ENCODE results near the gene AP4M1.
A peak's percentile ranks its signal among the peaks of the same experiment; 100 is the strongest.
"Not testable (repeated sequence)": the region's sequence is repeated elsewhere in the genome, so short reads cannot be mapped to it uniquely, and the experiment has no call there.

Gene AP4M1

DNA sequence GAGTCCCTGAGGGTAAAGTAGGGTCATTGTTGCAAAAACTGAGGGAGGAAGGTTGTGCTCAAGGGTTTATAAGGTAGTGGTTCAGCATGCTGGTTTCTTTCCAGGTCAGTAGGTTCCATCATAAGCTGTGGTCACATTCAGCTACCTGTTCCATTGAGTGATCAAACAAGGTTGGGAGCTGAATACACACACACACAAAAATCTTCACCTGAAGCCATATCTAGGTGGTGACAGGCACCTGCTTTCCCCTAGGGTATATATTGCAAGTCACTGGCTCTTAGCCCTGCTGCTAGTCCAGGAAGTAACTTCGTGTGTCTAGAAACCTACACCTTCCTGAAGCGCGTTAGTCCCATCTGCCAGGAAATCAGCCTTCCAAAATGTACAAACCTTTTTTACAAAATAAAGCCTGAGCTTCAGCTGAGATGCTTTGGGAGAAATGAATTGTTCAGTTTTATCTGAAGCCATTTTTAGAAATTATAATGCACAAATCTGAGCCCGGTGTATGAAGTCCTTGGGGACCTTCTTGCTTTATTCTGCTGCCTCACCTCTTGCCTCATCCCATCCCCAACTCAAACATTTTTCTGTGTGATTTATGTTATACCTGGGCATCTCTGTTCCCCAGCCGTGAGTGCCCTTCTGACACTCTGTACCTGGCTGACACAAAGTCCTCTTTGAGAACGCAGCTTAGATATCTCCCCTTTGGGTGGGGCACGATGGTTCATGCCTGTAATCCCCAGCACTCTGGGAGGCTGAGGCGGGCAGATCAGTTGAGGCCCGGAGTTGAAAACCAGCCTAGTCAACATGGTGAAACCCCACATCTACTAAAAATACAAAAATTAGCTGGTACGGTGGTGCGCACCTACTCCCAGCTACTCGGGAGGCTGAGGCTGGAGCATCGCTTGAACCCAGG lies 36.7 kb downstream of the AP4M1 start:
- no peak for DNase-seq

DNA sequence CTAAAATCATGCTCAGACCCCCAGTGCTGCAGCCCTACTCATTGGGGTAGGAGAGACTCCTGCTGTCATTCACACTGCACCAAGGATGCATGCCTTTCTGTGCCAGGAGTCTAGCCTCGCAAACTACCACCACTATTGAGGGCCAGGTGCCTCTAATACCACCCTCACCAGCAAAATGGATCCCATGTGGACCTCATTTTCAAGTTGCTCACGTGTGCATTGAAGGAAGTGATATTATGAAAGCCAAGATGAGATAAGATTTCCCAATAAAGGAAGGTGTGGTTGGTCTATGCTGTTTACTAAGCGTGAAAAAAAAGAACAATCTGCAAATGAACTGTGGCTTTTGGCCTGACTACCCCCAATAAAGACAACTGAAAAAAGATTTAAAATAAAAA lies 40.1 kb downstream of the AP4M1 start:
- DNase-seq: no peak

DNA sequence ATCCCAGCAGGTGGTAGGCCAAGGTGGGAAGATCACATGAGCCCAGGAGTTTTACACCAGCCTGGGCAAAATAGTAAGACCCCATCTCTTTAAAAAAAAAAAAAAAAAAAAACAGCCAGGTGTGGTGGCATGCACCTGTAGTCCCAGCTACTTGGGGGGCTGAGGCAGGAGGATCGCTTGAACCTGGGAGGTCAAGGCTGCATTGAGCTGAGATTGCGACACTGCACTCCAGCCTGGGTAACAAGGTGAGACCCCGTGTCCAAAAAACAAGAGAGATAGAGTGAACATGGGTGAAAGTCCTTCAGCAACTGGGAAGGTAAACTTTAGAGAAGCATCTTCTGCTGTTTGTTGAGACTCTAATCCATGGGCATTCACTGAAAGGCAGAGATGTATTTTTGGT lies 41.0 kb downstream of the AP4M1 start:
- DNase-seq: no peak

DNA sequence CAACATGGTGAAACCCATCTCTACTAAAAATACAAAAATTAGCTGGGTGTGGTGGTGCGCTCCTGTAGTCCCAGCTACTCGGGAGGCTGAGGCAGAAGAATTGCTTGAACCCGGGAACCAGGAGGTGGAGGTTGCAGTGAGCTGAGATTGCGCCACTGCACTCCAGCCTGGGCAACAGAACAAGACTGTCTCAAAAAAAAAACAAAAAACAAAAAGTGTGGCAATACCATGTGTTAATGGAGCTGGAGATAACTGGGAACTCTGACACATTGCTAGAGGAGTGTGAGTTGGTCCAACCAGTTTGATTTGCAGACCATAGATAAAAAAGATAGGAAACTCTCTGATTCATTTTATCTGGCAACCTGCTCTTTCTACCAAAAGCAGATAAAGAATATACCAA lies 44.9 kb downstream of the AP4M1 start:
- not testable (repeated sequence) for DNase-seq

DNA sequence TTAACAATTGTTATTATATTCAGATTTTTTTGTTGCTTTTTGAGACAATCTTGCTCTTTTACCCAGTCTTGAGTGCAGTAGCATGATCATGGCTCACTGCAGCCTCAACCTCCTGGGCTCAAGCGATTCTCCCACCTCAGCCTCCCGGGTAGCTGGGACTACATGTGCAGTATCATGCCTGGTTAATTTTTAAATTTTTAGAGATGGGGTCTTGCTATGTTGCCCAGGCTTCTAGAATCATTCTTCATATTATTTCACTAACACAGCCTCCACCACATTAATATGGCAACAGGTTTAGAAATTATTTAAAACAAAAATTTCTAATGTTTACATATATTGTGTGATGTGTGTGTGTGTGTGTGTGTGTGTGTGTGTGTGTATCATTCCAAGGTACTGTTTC lies 45.8 kb downstream of the AP4M1 start:
- no peak for DNase-seq

DNA sequence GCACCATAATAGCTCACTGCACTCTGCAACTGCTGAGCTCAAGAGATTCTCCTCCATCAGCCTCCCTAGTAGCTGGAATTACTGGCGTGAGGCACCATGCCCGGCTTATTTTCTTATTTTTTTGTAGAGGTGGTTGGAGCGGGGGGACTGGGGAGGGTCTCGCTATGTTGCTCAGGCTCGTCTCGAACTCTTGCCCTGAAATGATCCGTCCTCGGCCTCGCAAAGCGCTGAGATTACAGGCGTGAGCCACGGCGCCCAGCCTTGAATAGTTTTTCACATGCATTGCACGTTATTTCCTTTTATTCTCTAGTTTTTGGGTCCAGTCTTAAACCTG lies 46.7 kb downstream of the AP4M1 start:
- DNase-seq: no peak

DNA sequence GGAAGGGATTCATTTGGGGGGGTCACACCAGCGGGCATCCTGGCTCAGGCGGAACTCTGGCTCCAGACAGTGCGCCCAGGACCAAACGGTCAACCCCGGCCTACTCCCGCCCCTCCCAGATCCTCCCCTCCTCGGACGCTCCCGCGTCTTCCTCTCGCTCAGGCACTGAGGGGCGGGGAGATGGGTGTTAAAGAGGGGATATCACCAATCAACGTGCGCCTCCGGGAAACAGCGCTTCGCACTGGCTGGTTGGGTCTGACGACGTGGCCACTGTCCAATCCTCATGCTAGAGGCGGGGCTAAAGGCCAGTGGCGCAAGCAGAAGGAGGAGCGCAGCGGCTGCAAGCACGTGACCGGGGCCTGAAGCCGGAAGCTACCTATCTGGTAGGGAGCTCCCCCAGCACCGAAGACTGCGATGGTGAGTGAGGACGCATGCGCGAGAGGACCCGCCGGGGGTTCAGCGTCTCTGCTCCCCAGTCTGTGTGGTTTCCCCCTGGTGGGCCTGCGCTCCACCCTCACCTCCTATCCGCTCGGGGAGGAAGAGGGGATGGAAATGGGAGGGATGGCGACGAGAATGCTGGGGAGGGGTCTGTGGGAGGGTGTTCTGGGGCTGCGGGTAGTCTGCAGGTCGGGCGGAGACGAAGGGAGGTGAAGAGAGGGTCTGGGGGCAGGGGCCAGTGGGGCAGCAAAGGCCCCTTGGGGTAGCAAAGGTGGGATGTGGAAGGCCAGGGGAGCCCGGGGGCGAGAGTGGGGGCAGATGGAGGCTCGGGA lies 47.3 kb downstream of the AP4M1 start, which contains the start of gene LAMTOR4:
Gene LAMTOR4, plus strand, starts transcription at position 360 of the 770 bp plus-strand sequence. Its CDS starts 55 bp downstream, at position 415.
- DNase-seq: peak; percentile 100

DNA sequence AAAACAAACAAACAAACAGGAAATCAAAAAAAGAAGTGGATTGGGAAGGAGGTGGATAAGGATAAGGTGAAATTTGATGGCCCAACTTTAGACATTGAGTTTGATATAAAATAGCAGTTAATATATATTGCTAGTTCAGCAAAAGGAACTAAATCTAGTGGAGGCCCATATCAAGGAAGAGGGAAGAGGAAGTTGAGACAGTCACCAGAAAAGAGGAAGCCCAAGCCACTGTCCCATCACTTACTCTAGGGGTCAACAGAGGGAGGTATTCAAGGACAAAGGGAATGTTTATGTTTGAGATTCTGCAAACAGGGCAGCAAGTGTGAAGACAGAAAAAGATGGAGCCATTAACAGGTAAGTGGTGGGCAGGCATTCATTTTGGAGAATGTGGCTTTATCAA lies 51.0 kb downstream of the AP4M1 start:
- DNase-seq: no peak

DNA sequence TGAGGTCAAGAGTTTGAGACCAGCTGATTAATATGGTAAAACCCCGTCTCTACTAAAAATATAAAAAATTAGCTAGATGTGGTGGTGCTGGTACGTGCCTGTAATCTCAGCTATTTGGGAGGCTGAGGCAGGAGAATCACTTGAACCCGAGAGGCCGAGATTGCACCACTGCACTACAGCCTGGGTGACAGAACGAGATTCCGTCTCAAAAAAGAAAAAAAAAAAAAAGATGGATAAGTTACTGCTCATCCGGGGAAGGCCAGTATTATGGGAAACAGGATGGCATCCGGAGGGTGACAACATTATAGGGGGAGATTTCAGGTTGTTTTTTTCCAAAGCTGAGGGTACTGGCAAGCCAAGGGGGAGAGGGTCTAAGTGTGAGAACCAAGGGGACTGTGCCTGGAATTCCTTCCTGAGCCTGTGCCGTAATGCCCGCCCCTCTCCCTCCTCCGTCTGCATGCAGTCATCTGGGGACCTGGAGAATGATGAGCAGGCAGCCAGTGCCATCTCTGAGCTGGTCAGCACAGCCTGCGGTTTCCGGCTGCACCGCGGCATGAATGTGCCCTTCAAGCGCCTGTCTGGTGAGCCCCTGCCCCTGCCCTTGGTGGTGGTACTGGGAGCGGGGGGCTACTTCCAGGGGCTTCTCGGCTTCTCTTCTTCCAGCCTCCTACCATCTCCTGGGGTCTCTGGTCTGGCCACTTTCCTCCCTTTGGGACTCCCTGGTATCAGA lies 51.7 kb downstream of the AP4M1 start:
- DNase-seq: no peak

DNA sequence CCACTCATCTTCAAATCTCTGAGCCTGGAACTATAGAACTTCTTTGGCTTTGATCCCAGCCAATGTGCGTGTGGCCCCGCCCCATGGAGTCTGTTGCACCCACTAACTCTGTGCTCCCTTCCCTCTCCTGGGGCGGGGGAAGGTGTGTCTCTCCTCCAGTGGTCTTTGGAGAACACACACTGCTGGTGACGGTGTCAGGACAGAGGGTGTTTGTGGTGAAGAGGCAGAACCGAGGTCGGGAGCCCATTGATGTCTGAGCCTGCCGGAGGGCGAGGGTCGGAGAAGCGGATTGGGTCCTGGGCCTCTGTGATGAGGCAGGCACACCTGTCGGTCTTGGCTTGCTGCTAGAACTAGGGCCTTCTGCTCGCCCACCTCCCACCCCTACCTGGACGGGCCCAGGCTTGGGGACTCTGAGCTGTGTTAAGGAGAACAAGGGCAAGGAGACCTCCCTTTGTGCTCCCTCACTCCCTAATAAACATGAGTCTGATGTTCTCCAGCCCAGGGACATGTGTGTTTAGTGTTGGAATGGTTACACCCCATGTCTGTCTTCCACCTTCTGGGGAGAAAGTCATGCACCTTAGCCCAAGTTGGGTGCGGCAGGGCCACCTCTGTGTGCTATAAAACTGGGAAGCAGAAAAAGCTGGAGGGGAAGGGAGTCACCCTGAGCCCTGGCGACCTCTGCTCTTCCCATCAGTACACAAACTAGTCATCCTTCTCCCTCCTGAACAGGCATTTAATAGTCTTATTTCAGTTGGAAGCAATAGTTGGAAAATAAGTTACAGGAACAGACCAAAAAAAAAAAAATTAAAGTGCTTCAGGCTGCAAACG lies 52.5 kb downstream of the AP4M1 start:
- DNase-seq: no peak

DNA sequence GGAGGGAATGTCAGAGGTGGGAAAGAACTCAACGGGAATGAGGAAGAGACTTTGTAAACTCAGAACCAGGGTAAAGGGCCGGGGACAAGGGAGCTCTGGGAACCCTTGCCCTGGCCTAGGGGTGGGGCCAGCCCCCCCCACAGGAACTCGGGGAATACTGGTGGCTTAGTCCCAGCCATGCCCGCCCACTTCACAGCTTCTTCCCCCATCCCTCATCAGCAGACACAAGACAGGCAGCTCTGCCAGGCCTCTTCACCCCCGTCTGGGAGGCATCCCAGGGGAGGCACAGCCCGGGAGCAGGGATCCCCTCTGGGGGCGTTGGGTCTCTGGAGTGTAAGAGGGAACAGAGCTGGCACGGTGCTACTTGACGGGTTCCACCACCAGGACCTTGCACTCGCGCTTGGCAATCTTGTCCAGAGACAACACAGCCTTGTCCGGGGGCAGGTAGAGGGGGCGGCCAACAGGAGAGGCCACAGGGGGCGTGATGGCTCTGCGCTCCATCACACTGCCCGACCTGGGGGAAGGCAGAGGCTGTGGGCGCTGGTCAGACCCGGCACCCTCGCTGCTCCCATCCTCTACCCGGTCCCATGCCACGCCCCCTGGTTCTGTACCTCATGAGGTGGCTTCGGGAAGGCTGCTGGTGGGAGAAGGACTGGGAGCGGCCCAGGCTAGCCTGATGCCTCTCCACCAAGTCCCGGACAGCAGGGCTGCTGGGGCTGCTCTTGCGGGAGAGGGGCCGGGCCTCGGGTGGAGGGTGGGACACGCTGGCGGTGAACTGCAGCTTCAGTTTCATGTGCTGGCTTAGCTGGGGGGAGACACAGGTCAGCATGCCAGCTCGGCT lies 53.4 kb downstream of the AP4M1 start:
- no peak for DNase-seq

DNA sequence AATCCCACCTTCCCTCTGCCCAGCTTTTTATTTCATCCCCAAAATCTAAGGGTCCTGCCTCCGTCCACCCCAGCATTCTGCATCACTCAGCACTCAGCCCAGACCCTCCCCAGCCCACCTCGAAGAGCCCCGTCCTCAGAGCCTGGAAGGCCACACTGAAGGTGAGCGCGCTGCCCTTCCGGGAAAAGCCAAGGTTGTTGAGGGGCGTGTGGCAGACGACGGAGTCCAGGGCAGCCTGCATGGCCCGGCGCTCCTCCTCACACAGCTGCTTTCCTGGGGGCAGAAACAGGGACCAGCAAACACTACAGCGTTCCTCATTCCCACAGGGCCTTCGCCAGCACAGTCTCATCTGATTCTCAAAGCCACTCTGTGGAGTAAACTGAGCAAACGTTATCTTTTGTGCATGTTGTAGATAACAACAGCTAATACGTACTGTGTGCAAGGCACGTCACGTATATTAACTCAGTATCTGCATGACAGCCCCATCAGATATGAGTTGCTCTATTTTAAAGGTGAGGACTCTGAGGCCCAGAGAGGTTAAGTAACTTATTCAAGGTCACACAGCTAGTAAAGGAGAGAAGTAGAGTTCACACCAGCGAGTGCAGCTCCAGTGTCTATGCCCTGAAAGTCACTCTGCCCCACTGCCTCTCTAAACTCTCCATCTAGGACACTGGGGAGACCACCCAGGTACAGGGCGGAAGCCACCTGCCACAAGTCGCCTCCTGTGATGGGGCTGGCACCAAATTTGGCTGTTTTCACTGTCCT lies 54.3 kb downstream of the AP4M1 start:
- no peak for DNase-seq

DNA sequence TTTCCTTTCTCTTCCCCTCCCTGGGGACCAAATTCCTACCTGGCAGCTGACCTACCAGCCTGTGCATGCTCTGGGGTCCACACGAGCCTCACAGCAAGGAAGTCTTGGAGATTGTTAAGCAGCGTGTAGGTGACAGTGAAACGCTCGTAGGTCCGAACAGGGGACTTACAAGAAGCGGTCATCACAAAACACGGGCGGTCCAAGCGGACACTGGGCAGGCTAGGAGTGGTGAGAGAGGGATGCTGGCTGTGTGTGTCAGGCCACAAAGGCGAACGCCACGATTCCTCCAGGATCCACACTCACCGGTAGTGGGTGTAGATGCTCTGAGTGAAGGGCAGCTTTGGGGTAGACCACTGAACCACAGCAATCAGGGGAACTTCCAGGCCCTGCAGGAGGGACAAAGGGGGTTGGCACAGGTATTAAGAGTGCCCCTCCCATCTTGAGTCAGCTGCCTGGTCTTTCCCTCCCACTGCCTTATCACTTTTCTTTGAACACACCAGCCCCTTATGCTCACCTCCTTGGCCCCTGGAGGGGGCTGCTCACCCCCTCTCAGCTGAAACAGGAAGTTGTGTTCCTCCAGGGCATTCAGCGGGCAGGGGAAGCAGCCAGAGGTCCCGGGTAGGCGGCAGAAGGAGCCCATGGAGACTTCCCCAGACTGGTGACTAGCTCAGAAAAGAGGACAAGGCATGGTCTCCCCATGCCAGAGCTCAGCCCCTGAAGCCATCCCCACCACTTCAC lies 55.1 kb downstream of the AP4M1 start:
- peak; percentile 32 for DNase-seq

DNA sequence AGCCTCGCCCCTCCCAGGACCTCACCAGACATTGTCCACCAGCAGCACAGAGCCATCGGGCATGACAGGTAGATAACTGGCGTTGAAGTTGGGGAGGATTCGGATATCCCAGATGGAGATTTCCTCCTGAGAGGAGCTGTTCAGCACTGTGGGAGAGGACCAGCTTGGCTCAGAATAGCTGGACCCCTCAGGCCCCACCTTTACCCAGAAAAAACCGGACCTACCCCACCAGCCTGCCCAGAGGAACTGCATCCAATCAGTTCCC lies 55.6 kb downstream of the AP4M1 start:
- DNase-seq: no peak

DNA sequence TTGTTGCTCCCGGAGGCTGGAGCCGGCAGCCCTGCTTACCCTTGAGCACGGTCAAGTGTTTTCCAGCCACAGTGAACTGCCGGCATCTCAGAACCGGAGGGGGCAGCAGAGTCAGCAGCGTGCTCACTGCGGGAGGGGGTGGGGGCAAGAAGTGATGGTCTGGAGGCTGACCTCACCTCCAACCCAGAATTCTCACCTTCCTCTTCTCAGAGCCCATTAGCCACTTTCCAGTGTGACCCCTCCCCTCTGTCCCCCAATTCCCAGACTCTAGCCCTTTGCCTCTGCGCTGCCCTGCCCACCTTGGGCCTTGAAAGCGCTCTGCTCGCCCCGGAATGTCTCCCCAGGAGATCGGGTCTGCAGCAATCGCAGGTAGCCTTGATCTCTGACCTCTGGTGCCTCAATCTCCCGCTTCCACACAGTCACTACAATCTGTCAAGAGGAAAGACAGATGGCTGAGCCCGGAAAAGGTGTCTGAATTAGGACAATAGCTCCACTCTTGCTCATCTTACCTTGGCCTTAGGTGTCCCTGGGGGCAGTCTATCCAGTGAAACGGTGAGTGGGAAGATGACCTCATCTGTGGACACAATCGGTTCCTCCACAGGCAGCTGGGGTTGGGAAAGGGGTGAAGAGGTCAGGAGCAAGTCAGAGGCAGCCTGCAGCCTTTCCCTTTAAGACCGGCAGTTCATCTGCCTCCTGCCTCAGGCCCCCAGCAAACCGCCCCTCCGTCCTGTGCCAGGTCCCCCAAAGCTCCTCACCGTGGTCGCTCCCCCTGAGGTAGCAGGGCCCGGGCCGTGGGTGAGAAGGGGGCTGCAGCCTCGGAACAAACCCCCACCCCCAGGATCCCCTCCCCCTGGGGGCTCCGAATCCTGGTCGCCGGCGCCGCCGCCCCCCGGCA lies 56.1 kb downstream of the AP4M1 start:
- DNase-seq: no peak
